Fibroblast of mammary gland (primary cell): ENCODE data around the gene DEGS2.
A peak's percentile ranks its signal among the peaks of the same experiment; 100 is the strongest.

Experiments used
- DNase-seq: peaks from one replicate; pipeline ENCODE4 v3.0.0-alpha.2; 2010; ENCODE audit warnings: low read depth
- H3K4me3 ChIP-seq: 2 replicates; pipeline ENCODE4 v1.5.1; 2011; ENCODE audit warnings: low read depth, mild to moderate bottlenecking, low read length, moderate library complexity; ENCODE audit not compliant: control insufficient read depth
- TF ChIP-seq, protein P1 (sequence below): conservative IDR thresholded peaks from 2 replicates; pipeline ENCODE4 v1.5.1; 2011; ENCODE audit warnings: low read depth, low read length, inconsistent platforms; ENCODE audit not compliant: control insufficient read depth, insufficient read depth

The DEGS2 gene

DNA sequence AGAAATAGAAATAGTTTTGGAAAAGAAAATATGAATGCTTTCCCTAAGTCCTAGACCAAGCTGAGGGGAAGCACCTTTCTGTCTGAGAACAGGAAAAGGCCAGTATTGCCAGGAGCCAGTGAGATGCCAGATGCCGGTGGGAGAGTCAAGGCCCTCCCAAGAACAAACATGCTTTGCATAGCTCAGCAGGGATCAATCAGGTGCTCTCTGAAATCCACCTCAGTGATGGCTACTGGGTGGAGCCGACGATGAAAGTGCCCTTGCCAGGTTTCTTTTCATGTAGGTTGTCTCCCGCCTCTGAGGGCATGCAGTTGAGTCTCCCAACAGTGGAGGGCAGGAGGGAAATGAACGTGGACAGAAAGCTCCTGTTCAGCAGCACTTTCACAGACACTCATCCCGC lies 28.3 kb downstream of the DEGS2 start:
- TF ChIP-seq, protein P1, sequence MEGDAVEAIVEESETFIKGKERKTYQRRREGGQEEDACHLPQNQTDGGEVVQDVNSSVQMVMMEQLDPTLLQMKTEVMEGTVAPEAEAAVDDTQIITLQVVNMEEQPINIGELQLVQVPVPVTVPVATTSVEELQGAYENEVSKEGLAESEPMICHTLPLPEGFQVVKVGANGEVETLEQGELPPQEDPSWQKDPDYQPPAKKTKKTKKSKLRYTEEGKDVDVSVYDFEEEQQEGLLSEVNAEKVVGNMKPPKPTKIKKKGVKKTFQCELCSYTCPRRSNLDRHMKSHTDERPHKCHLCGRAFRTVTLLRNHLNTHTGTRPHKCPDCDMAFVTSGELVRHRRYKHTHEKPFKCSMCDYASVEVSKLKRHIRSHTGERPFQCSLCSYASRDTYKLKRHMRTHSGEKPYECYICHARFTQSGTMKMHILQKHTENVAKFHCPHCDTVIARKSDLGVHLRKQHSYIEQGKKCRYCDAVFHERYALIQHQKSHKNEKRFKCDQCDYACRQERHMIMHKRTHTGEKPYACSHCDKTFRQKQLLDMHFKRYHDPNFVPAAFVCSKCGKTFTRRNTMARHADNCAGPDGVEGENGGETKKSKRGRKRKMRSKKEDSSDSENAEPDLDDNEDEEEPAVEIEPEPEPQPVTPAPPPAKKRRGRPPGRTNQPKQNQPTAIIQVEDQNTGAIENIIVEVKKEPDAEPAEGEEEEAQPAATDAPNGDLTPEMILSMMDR, result no peak
- H3K4me3 ChIP-seq, result no peak overlapping the region
- no peak for DNase-seq

DNA sequence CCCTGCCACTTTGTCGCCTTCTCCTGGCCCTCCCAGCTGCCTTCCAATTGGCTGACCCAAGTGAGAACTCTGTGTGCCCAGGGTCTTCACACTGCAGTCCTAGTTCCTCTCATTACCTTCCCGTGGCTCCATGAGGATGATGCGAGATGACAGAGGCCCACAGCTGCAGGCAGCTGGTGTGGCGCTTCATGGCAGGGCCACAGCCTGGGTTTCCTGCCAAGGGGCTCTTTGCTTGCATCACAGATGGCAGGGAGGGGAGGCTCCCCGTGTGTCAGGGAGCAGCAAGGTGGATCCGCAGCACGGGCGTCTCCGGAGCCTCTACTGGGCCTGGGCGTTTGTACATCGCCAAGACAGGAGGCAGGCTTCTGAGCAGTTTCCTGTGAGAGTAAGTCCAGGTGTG lies 28.9 kb downstream of the DEGS2 start:
- DNase-seq, result no peak
- H3K4me3 ChIP-seq, result no peak overlapping the region
- TF ChIP-seq, protein P1, result no peak

DNA sequence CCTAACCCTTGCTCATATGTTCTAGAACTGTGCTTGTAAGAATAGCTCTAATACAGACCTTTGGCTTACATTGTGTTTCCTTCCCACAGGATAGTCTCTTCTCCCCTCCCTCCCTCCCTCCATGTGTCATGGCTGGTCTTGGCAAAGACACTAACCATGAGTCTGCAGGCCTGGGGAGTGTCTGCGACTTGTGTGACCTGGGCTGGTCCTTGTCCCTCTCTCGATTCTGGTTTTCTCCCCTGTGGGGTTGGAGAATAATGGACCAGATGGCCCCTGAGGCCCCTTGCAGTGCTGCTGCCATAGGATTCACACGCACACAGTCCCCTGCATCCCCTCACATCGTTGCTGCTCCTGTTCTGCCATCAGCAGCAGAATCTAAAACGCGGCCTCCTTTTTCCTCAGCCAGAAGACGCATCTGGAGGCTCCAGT lies 30.3 kb downstream of the DEGS2 start:
- DNase-seq, result peak; percentile 92
- TF ChIP-seq, protein P1, result no peak
- H3K4me3 ChIP-seq, result no peak overlapping the region

DNA sequence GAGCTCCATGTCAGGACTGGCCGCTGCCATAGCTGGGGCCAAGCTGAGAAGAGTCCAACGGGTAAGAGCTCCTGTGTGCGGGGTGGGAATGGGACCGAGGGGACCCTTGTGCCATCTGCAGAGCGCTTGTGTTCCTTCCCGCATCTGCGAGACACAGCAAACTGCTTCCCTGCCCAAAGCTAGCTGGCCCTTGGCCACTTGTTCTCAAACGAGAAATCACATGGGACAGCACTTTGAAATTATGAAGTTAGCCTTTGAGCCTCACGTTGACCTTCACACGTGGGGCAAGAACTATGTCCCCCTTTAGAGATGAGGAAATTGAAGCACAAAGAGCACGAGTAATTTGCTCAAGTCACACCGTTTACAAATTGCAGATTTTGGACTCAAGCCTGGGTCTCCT lies 30.8 kb downstream of the DEGS2 start:
- no peak for DNase-seq
- no peak overlapping the region for H3K4me3 ChIP-seq
- TF ChIP-seq, protein P1, result no peak

DNA sequence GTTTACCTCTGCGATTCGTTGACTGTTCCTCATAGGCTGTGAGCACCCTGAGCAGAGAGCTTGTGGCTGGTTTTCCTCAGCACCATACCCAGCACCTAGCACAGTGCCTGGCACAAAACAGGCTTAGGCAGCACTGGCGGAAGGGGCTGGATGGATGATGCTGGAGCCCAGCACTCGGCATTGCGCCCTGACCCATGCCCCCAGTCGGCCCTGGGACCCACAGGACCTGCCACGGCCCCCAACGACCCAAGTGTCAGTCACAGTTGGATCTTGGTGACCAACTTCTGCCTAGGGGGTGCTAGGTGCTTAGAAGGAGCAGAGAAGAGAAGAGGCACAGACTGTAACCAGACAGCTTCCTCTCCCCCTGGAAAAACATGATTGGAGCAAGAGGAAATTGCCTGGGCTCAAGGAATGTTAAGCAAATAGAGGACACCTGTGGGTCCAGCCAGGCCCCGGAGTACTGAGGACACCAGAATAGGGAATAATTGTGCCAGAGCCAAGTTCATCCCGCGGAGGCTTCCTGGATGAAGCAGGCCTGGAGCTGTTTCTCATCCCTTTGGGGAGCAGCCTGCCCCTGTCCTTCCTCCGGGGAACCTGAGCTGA lies 31.5 kb downstream of the DEGS2 start:
- TF ChIP-seq, protein P1, result no peak
- no peak for DNase-seq
- no peak overlapping the region for H3K4me3 ChIP-seq

- no peak for DNase-seq
- TF ChIP-seq, protein P1, result no peak
- no peak overlapping the region for H3K4me3 ChIP-seq
These were observed 33.0 kb downstream of the DEGS2 start for GRCh38 chr14:100126401-100126800.

DNA sequence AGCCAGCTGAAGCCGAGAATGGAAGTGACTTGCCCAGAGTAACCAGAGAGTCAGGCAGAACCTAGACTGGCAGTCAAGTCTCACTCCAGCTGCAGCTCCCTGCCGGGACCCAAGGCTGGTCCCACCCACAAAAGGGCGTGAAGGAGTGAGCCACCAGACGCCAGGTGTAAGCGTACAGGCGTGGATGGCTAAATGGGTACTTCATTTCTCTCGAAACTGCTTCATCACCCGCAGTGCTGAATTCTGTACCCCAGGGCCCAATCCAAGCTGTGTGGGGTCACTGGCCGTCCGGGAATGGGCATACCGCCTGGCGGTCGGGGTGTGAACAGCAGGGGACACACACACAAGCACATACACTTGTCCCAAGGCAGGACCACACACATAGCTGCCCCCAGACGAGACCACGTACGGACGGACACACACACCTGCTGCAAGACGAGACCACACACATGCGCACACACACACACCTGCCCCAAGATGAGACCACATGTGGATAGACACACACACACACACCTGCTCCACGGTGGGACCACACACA lies 34.8 kb downstream of the DEGS2 start:
- no peak overlapping the region for H3K4me3 ChIP-seq
- TF ChIP-seq, protein P1, result no peak
- no peak for DNase-seq
